IPS DF 4.7 (cell line): ENCODE data around the gene NIPAL4.
"Not testable (repeated sequence)": the region's sequence is repeated elsewhere in the genome, so short reads cannot be mapped to it uniquely, and the experiment has no call there.

Experiments
- DNase-seq: peaks from one replicate; pipeline ENCODE4 v3.0.0-alpha.2; 2013; ENCODE audit warnings: low spot score; ENCODE audit errors: extremely low read depth

NIPAL4 gene

GRCh38 chr5:157459715-157460599 lies at the start of gene NIPAL4:
TSS of gene NIPAL4 (plus strand) at chr5:157460213. CDS start at chr5:157460321, 108 bp downstream.
- no peak for DNase-seq

- DNase-seq, result no peak
These were observed 44.2 kb upstream of the NIPAL4 start for GRCh38 chr5:157415838-157416237.

DNA sequence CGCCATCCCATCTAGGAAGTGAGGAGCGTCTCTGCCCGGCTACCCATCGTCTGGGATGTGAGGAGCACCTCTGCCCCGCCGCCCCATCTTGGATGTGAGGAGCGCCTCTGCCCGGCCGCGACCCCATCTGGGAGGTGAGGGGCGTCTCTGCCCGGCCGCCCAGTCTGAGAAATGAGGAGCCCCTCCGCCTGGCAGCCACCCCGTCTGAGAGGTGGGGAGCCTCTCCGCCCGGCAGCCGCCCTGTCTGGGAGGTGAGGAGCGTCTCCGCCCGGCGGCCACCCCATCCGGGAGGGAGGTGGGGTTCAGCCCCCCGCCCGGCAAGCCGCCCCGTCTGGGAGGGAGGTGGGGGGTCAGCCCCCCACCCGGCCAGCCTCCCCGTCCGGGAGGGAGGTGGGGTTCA lies 40.5 kb upstream of the NIPAL4 start:
- not testable (repeated sequence) for DNase-seq

DNA sequence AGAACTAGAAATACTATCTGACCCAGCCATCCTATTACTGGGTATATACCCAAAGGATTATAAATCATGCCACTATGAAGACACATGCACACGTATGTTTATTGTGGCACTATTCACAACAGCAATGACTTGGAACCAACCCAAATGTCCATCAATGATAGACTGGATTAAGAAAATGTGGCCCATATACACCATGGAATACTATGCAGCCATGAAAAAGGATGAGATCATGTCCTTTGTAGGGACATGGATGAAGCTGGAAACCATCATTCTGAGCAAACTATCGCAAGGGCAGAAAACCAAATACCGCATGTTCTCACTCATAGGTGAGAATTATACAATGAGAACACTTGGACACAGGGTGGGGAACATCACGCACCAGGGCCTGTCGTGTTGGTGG lies 30.1 kb upstream of the NIPAL4 start:
- not testable (repeated sequence) for DNase-seq

DNA sequence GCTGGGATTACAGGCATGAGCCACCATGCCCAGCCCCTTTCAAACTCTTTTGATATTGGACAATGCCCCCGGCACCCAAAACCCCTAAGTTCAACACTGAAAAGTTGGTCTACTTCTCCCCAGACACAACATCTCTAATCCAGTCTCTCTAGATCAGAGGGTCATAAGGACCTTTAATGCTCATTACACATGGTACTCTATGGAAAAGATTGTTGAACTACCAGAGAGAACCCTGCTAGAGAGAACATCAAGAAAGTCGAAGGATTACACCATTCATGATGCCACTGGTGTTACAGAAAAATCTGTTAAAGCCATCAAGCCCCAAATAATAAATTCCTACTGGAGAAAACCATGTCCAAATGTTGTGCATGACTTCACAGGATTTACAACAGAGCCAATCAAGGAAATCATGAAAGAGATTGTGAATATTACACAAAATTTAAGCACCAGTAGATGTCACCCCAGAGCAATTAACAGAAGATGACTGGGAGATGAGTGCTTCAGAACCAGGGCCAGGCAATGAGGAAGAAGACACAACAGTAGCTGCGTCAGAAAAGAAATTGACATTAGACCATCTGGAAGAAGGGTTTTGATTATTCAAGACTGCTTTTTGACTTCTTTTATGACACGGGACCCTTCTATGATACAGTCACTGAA lies 28.3 kb upstream of the NIPAL4 start:
- DNase-seq, result no peak

- no peak for DNase-seq
These were observed 25.9 kb upstream of the NIPAL4 start for GRCh38 chr5:157434096-157434495.

GRCh38 chr5:157443041-157443549 lies 16.9 kb upstream of the NIPAL4 start:
- DNase-seq, result no peak

DNA sequence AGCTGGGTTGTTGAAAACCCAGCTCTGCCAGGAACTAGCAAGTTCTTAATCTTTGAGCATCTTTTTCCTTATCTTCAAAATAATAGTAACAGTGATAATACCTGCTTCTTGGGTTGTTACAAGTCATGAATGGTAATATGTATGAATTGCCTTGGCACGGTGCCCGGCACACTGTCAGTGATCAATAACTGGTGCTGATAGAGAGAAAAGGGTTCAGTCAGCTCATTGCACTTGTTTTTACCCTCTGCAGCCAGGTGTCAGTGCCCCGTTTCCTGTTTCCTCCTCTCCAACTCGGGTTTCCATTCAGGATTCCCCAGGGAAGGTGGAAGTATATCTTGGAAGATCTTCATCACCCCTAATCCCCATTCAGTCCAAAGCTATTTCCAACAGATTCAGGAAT lies 15.8 kb upstream of the NIPAL4 start:
- no peak for DNase-seq

DNA sequence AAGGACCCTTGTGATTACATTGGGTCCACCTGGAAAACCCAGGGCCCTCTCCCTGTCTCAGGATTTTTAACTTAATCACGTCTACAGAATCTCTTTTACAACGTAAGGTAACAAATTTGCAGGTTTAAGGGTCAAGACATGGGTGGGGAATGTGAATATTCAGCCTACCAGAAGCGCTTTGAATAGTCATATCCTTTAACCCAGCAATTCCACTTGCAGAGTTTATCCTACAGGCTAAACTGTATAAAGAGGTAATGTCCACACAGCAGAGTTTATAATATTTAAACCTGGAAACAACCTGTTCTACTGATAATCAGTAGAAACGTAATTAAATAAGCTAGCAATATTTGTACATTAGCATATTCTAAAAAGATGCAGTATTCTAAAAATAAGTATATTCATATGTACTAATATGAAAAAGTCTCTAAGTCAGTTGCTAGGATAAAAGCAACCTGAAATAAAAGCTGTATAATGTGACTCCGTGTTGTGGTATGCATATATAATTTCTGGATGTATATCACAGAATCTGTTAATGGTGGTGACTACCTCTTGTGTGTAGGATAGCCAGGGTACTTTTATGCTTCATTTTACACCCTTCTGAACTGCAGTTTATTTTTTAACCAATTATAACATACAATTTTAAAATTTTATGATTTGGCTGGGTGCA lies 14.1 kb upstream of the NIPAL4 start:
- no peak for DNase-seq

DNA sequence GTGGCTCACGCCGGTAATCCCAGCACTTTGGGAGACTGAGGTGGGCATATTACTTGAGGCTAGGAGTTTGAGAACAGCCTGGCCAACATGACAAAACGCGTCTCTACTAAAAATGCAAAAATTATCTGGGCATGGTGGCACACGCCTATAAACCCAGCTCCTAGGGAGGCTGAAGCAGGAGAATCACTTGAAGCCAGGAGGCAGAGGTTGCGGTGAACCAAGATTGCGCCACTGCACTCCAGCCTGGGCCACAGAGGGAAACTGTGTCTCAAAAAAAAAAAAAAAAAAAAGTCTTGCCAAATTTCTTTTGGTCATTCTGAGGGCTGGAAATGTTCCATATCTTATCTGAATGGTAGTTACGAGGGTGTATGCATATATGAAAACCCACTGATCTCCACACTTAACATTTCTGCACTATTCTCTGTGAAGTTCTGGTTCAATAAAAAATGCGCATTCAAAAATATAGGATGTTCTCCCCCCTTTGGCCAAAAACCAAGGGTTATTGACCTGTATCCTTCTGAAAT lies 13.5 kb upstream of the NIPAL4 start:
- no peak for DNase-seq

DNA sequence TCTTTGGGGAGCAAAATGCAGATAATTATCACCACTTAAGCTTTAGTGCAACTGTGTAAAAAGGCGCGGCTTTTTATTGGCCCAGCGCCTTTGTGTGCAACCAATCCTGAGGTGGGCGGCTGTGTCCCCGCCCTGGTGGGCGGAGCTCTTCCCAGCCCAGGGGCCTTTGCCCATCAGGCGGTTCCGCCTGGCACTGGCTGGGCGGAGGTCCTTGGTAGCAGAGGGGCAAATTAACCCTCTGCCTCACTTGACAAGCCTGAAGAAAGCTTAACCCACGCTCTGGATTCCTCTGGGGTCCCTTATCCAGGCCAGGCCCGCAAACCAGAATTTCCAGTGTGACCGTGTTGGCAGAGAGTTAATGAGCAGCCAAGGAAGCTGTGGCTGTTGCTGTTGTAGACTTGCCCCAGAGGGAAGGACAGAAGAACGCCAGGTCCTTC lies 12.8 kb upstream of the NIPAL4 start:
- no peak for DNase-seq

DNA sequence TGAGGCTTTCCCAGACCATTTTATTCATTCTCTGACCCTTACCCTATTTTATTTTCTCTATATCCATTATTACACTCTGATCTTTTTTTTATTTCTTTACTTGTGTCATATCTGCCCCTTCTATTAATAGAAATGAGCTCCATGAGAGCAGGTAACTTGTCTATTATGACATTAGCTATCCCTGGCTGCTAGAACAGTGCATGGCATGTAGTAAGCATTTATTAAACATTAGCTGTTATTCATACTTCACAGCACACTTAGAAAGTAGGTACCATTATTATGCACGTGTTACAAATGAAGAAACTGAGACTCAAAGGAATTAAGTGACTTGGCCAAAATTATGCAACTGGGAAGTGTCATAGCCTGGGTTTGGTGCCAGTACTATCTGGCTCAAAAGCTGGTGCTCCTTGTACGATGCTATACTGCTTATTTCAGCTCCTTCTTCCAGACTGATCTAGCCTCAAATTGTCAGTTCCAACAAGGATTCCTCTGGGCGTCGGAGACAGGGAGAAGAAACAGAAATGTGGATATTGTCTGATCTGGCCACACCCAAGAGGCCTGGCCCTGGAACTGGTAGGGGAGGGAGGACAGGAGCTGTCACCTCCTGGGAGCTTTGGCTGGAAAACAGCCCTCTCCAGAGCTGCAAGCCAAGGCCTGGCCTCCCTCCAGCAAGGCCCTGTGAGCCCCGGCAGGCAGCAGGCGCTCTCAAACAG lies 10.8 kb upstream of the NIPAL4 start:
- no peak for DNase-seq

DNA sequence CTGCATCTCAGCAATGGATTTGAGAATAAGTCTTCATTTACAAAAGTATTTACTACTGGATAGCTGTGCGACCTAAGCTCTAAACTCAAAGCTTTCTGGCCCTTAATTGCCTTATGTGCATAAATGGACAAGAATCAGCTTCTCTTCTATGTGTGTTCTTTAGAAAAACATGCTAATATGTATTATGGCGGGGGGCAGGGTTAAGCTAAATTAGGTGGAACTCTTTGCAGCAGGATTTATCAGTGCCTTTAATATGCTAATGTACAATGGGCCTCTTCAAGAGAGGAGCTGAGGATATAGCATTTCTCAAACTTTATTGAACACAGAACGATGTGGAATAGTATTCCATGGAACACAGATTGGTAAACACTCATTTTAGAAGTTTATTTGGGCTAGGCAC lies 10.0 kb upstream of the NIPAL4 start:
- DNase-seq, result no peak

GRCh38 chr5:157451806-157452205 lies 8.2 kb upstream of the NIPAL4 start:
- DNase-seq, result no peak

GRCh38 chr5:157454273-157454672 lies 5.7 kb upstream of the NIPAL4 start:
- no peak for DNase-seq

DNA sequence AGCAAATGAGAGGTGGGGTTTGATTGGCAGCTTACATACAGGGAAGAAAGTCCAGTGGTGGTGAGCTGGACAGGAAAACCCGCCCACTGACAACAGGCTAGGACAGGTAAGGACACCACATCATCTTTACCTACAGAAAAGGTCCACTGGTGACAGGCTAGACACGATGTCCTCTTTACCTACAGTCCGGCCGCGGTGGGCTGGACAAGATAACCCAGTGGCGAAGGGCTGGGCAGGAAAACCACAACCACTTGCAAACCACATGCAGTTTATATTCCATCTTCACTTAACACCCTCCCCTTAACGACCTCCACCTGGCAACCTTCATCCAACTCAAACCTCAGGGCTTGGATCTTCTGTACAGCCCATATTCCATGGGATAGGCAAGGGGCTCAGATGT lies 5.0 kb upstream of the NIPAL4 start:
- no peak for DNase-seq

DNA sequence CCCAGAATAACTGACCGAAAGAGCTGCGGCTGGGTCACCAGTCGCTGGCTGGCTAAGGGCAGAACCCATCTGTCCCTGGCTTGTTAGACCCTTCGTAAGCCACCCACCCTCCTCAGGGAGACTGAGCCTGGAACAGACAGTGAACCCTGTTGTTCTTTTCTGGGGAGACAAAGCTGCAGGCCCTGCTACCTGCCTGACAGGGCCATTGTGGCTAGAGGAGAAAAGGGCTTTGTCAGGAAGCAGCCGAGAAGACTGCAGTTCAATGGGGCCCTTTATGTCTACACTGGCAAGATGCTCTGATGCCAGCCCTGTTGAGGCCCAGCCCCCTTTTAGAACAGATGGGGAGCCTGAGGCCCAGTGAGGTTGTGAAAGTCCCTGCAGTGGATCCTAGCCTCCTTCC lies 3.7 kb upstream of the NIPAL4 start:
- DNase-seq, result no peak

GRCh38 chr5:157457391-157457790 lies 2.6 kb upstream of the NIPAL4 start:
- DNase-seq, result no peak

DNA sequence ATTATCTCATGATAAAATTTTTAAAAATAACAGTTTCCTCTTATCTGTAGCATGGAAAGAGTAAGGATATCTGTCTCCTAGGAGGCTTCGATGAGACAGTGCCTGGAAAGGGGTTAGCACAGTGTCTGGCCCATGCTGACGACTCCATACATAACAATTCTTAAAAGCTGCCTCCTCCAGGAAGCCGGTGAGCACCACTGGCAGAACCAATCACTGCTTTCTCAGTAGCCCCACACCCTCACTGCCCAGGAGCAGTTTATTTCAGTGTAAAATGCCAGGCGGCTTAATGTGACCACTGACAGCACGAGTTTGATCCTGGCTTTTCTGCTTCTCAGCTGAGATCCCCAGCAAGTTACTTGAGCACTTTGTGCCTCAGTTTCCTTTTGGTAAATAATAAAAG lies 1.2 kb upstream of the NIPAL4 start:
- no peak for DNase-seq

- DNase-seq, result no peak
These were observed 1.1 kb downstream of the NIPAL4 start for GRCh38 chr5:157460921-157461792.
